ENCODE results near the gene APOH.

Gene APOH

DNA sequence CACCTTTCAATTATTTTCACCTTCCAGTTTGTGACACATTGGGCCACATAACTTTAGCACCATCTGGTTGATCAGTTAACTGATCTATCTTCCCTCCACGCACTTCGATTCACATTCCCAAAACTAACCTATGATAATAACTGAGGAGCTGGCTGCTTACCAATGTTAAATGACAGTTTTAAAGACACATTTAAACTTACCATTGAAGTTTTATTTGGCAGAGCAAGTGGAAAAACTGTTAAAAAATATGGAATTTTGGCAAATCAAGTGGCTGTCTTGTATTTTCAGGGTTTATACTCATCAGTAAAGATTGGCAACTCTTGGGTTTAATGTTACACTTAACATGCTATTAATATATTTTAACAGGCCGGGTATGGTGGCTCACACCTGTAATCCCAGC, 5.4 kb upstream of the APOH start:
- no peak for DNase-seq (ENCODE audit: low read depth in 3 of 3)

GRCh38 chr17:66233023-66233753, 4.0 kb upstream of the APOH start:
- no peak for DNase-seq (ENCODE audit: low read depth in 3 of 3)

DNA sequence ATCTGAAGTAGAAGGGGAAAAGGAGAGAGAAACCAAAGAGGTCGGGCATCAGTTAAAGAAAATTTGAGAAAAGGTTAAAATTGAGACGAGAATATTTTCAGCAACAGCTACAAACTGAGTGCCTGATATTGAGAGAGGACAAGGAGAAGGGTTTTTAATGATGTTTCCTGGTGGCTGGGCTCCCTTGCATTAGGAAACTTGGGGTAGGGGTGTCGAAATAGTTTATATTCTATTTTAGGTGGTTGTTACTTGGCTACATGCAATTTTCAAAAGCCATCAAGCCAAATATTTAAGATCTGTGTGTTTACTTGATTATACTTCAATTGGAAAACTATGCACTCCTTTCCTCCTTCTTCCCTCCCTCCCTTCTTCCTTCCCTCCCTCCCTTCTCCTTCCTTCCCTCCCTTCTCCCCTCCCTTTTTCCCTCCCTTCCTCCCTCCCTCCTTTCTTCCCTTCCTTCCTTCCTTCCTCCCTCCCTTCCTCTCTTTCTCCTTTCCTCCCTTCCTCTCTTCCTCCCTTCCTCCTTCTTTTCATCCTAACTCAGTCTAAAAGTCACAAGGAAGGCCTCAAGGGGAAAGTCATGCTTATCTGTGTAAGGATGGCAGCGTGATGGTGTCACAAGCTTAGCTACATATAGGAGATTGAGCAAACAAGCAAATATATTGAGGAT, 1.8 kb upstream of the APOH start:
- DNase-seq (ENCODE audit: low read depth in 3 of 3) = no peak

DNA sequence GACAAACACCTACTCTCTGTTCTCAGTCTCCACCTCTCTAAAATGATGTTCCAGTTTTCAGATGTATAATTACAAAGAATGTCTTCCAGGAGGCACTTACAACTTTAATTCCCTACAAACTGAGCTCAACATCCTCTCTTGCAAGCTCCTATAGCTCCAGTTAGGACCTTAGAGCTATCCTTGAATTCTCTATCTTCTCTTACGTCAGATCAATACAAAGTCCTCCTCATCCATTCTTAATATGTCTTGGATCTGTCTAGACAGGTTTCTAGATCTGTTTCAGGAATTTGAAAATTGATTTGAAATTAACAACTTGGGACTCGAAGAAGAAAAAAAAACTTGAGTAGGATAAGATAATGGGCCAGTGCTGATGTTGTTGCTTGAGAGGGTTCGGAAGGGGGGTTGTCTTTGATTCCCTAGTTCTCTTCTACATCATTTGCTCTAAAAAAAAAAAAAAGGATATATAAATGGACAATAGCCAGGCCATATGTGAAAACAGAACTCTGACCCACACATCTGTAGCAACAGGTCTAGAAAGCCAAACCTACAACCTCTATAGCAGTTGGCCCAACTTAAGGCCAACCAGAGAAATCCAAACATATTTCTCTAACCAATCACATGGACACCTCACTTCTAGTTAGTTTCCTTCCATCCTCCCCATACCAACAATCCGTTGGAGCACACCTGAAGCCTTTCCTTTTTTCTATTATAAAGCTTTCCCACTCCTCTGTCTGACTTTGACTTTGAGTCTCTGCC, 746 bp upstream of the APOH start:
- DNase-seq (ENCODE audit: low read depth in 3 of 3) = no peak

DNA sequence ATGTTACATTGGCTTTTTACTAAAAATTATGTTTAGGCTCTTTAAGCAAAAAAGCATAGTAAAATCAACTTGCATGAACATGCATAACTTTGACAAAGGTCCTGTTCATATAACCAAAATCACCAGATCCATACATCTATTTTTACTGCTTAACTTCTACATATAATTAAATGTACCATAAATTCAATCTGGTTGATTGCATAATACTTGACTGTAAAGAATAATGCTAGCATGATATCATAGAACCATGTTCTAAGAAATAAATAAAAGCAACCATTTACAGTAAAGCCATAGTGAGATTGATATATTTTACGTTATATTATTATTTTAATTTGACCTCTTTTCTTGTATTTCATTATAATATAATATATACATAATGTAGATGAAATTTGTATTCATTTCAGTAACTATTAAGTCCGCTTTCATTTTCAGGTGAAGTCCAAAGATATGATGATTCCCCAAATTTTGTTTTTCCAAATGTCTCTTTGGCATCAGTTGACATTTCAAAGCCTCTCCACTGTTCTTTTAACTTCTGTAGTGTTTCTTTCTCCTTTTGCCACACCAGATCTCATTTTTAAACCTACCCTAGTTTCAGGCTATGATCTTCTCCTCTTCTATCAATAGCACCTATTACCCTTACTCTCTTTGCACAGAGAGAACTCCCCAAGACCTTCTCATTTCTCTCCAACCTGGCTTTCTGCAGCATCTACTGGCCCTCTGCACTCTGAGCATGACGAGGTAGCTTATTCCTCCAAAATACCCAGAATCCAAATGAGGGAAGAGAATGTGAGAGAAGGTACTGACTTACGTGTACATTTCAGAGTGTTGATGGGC, 1.8 kb downstream of the APOH start:
- no peak for DNase-seq (ENCODE audit: low read depth in 3 of 3)

- no peak for DNase-seq (ENCODE audit: low read depth in 3 of 3)
Observed at GRCh38 chr17:66222798-66223350, 6.3 kb downstream of the APOH start.

DNA sequence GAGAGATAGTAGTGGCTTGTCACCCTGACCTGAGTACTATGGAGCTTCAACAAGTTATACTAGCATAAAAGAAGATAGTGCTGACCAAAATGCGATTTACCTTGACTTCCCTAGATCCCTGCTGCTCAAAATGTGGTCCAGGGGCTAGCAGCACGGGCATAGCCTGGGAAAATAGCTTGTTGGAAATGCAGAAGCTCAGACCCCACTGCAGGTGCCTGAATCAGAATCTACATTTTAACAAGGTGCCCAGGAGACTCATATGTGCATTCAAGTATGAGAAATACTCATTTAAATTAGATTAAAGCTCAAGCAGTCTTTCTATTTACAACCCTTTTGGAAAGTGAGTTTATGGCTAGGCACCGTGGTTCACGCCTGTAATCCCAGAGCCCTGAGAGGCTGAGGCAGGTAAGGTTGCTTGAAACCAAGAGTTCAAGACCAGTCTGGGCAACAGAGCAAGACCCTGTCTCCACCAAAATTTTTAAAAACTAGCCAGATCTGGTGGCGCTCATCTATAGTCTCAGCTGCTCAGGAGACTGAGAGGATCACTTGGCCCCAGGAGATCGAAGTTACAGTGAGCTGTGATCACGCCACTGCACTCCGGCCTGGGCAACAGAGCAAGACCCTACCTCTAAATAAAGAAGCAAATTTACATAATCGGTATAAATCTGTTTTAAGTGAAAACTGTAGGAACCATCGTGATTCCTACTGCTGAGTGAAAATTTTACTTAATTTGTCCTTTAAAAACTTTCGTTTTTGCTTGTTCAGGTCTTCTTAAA, 7.3 kb downstream of the APOH start:
- DNase-seq (ENCODE audit: low read depth in 3 of 3) = no peak

DNA sequence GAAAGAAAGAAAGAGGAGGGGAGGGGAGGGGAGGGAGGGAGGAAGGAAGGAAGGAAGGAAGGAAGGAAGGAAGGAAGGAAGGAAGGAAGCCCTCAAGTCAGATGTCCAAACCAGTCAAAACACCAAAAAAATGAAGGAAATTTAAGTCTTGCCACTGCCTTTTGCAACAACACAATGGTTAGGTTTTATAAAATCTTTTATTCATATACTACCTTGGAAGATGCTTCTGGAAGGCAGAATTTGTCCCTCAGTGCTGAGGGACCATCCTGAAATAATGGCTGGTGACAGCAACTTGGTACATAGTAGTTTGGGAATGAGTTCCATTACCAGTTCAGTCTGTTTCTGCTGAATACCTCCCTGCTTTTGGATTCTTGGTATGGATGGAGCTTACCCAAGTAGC, 7.9 kb downstream of the APOH start:
- DNase-seq (ENCODE audit: low read depth in 3 of 3) = no peak

GRCh38 chr17:66220079-66220835, 9.0 kb downstream of the APOH start:
- no peak for DNase-seq (ENCODE audit: low read depth in 3 of 3)

GRCh38 chr17:66215529-66215911, 13.7 kb downstream of the APOH start:
- no peak for DNase-seq (ENCODE audit: low read depth in 3 of 3)

DNA sequence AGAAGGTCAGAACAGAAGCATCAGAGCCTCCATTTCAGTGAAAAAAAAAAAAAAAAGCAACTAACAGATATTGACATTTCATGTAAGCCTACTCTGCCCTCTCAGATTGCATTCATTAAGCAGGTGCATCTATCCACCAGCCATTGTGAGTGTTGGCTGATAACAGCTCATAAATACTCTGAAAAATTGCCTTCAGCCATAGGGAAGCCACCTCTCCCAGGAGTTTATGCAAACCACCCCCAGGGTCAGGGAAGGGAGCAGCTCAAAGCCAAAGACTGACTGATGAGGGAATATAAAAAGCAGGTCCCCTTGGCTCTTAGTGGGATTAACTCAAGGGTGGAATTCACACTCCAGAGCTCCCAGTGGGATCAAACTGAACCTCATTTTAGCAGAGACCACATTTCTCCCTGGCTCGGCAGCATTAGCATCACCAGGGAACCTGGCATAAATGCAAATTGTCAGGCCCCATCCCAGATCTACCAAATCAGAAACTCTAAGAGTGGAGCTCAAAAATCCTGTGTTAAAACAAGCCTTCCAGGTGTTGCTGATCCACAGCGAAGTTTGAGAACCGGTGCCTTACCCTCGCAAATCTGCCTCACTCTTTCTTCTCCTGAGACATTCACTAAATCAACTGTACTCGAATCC, 14.2 kb downstream of the APOH start:
- DNase-seq (ENCODE audit: low read depth in 3 of 3) = no peak

DNA sequence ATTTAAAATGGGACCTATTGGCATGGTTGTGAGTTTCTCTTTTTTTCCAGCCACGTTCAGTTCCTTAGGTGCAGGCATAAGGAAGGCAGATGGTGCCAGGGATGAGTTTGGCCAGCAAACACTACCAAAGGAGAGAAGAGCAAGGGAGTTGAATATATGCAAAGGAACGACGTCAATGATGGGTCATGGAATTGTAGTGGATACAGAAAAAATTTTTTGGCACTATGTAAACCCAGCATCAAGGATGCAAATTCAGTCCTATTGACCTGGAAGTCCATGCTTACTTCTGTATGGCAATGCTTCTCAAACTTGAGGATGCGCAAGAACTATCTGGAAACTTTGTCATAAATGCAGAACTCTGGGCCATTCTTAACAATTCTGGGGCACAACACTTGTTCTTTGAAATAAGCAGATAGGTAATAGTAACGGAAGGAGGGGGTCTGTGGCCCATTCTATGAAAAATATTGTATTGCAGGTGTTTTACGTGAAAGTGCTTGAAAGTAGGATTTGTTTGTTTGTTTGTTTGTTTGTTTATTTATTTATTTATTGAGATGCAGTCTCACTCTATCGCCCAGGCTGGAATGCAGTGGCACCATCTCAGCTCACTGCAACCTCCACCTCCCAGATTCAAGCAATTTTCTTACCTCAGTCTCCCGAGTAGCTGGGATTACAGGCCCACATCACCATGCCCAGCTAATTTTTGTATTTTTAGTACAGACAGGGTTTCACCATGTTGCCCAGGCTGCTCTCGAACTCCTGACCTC, 18.0 kb downstream of the APOH start:
- DNase-seq (ENCODE audit: low read depth in 3 of 3) = no peak

- no peak for DNase-seq (ENCODE audit: low read depth in 3 of 3)
Observed at GRCh38 chr17:66210208-66210574, 19.0 kb downstream of the APOH start.

DNA sequence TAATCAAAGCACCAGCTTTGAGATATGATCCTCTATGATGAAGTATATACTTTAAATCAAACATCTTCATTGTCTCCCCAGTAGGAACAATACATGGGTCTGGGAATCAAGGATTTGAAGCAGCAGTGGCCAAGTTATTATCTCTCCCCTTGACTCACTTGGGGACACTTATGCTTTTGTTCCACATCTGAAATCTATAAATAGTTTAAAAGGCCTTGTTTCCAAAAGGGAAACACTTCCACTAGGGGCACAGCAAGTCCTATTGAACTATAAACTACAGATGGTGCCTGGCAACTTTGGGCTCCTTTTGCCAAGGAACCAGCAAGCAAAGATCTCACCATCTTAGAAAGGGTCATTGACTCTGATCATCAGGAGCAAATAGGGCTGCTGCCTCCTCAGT, 21.3 kb downstream of the APOH start:
- DNase-seq (ENCODE audit: low read depth in 3 of 3) = no peak

DNA sequence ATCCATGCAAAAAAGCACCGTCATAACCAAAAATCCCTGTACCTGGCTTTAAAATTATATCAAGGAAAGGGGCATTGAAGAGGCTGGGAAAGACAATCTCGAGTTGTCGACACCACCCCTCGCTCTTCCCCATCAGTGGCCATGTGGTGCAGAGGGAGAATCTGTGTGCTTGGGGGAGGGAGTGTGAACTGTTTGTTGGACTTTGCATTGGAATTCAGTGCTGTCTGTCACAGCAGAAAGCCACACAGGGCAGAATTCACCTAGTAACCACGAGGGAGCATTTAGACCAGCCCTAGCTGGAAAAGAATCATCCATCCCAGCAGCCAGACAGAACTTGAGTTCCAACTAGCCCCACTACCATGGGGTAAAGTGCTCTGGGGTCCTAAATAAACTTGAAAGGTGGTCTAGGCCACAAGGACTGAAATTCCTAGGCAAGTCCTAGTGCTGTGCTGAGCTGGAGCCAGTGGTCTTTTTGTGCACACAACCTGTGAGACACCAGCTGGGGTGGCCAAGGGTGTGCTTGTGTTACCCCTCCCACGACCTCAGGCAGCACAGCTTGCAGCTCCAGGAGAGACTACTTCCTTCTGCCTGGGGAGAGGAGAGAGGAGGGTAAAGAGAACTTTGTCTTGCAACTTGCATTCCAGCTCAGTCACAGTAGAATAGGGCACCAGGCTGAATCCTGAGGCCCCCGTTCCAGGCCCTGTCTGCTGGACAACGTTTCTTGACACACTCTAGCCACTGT, 25.8 kb downstream of the APOH start:
- DNase-seq (ENCODE audit: low read depth in 3 of 3) = no peak

DNA sequence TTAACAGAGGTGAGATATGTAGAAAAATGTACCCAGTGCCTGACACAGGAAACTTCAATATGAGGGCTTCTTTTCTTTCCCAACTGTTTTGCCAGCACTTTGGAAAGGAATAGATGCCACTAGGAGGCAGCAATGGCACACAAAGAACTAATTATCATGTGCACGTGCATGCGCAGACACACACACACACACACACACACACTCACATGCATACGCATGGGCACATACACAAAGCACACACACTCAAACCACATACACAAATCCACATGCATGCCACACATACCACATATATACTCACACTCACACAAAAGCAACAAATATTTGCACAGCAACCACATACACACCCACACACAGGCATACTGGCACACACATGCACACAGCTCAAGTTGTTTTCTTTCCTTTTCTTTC, 28.5 kb downstream of the APOH start:
- DNase-seq (ENCODE audit: low read depth in 3 of 3) = peak in 1 of 3 experiments; percentile 29

DNA sequence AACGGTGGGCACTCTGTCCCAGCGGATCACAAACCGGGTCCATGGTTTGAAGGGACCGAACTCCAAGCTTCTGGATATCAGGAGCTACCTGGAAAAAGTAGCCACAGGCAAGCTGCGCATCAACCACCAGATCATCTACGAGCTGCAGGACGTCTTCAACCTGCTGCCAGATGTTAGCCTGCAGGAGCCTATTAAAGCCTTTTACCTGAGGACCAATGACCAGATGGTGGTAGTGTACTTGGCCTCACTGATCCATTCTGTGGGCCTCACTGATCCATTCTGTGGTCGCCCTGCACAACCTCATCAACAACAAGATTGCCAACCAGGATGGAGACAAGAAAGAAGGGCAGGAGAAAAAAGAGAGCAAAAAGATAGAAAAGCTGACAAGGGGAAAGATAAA, 31.0 kb downstream of the APOH start:
- DNase-seq (ENCODE audit: low read depth in 3 of 3) = no peak

- no peak for DNase-seq (ENCODE audit: low read depth in 3 of 3)
Observed at GRCh38 chr17:66192378-66192687, 36.9 kb downstream of the APOH start.
